HG02840 (cell line): ENCODE data around the gene DNAJB12.
A peak's percentile ranks its signal among the peaks of the same experiment; 100 is the strongest.
"Not testable (repeated sequence)": the region's sequence is repeated elsewhere in the genome, so short reads cannot be mapped to it uniquely, and the experiment has no call there.

Experiments
- ATAC-seq: cut with Tn5 transposase; IDR thresholded peaks from one replicate; pipeline ENCODE4 v1.9.1; 2021; ENCODE audit warnings: mild to moderate bottlenecking, moderate library complexity, moderate number of reproducible peaks; ENCODE audit not compliant: unreplicated experiment, low FRiP score

The DNAJB12 gene

GRCh38 chr10:72354356-72355213 is at the start of gene DNAJB12:
TSS of gene DNAJB12 (minus strand) at chr10:72354919. CDS start at chr10:72354897, 22 bp downstream.
- ATAC-seq = peak; percentile 74

GRCh38 chr10:72395581-72395980 is 40.9 kb upstream of the DNAJB12 start:
- not testable (repeated sequence) for ATAC-seq

GRCh38 chr10:72392571-72392970 is 37.9 kb upstream of the DNAJB12 start:
- ATAC-seq = no peak

- ATAC-seq = no peak
These were observed 36.0 kb upstream of the DNAJB12 start for GRCh38 chr10:72390764-72391163.

GRCh38 chr10:72389716-72390115 is 35.0 kb upstream of the DNAJB12 start:
- ATAC-seq = no peak

GRCh38 chr10:72389014-72389413 is 34.3 kb upstream of the DNAJB12 start:
- ATAC-seq = no peak

- no peak for ATAC-seq
These were observed 33.3 kb upstream of the DNAJB12 start for GRCh38 chr10:72388062-72388461.

- ATAC-seq = no peak
These were observed 32.3 kb upstream of the DNAJB12 start for GRCh38 chr10:72386916-72387586.

GRCh38 chr10:72385724-72386123 is 31.0 kb upstream of the DNAJB12 start:
- ATAC-seq = no peak

GRCh38 chr10:72384982-72385381 is 30.3 kb upstream of the DNAJB12 start:
- not testable (repeated sequence) for ATAC-seq

GRCh38 chr10:72379776-72380175 is 25.1 kb upstream of the DNAJB12 start:
- ATAC-seq = no peak

- no peak for ATAC-seq
These were observed 24.3 kb upstream of the DNAJB12 start for GRCh38 chr10:72379062-72379461.

GRCh38 chr10:72375585-72375984 is 20.9 kb upstream of the DNAJB12 start:
- no peak for ATAC-seq

GRCh38 chr10:72375173-72375572 is 20.5 kb upstream of the DNAJB12 start:
- ATAC-seq = no peak

GRCh38 chr10:72370201-72370722 is 15.5 kb upstream of the DNAJB12 start:
- ATAC-seq = no peak

- no peak for ATAC-seq
These were observed 12.7 kb upstream of the DNAJB12 start for GRCh38 chr10:72367301-72367960.

- no peak for ATAC-seq
These were observed 10.6 kb upstream of the DNAJB12 start for GRCh38 chr10:72365106-72365895.

GRCh38 chr10:72364239-72364777 is 9.6 kb upstream of the DNAJB12 start:
- no peak for ATAC-seq

- no peak for ATAC-seq
These were observed 2.3 kb upstream of the DNAJB12 start for GRCh38 chr10:72356987-72357386.

GRCh38 chr10:72356115-72356514 is 1.4 kb upstream of the DNAJB12 start:
- no peak for ATAC-seq
